GM13976 (cell line): ENCODE measurements around the gene TAS1R1.

Experiments
- DNase-seq: peaks from one replicate; pipeline ENCODE4 v3.0.0; 2012; ENCODE audit warnings: low spot score
- in situ Hi-C: fragments of 300-500 bp; cut with MboI; formaldehyde crosslinking; loops from one replicate; pipeline ENCODE4 v1.12.0; 2022; ENCODE audit warnings: low sequenced_read_pairs, mixed read lengths, inconsistent platforms; ENCODE audit not compliant: unreplicated experiment
- TF ChIP-seq, protein P1 (sequence below): IDR thresholded peaks from 2 replicates; pipeline ENCODE4 v1.5.1; 2012; ENCODE audit warnings: borderline replicate concordance, mild to moderate bottlenecking; ENCODE audit not compliant: insufficient read depth; ENCODE audit errors: extremely low read depth, missing control alignments, control extremely low read depth

TAS1R1 gene

DNA sequence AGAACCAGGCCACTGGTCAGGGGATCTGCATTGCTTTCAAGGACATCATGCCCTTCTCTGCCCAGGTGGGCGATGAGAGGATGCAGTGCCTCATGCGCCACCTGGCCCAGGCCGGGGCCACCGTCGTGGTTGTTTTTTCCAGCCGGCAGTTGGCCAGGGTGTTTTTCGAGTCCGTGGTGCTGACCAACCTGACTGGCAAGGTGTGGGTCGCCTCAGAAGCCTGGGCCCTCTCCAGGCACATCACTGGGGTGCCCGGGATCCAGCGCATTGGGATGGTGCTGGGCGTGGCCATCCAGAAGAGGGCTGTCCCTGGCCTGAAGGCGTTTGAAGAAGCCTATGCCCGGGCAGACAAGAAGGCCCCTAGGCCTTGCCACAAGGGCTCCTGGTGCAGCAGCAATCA, 19.7 kb downstream of the TAS1R1 start:
- DNase-seq, result no peak
- TF ChIP-seq, protein P1, sequence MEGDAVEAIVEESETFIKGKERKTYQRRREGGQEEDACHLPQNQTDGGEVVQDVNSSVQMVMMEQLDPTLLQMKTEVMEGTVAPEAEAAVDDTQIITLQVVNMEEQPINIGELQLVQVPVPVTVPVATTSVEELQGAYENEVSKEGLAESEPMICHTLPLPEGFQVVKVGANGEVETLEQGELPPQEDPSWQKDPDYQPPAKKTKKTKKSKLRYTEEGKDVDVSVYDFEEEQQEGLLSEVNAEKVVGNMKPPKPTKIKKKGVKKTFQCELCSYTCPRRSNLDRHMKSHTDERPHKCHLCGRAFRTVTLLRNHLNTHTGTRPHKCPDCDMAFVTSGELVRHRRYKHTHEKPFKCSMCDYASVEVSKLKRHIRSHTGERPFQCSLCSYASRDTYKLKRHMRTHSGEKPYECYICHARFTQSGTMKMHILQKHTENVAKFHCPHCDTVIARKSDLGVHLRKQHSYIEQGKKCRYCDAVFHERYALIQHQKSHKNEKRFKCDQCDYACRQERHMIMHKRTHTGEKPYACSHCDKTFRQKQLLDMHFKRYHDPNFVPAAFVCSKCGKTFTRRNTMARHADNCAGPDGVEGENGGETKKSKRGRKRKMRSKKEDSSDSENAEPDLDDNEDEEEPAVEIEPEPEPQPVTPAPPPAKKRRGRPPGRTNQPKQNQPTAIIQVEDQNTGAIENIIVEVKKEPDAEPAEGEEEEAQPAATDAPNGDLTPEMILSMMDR, result no peak
- in situ Hi-C loops, result no loop called here

GRCh38 chr1:6577831-6578525, 22.9 kb downstream of the TAS1R1 start:
- TF ChIP-seq, protein P1, result no peak
- no peak for DNase-seq
- in situ Hi-C loops, result no loop called here

DNA sequence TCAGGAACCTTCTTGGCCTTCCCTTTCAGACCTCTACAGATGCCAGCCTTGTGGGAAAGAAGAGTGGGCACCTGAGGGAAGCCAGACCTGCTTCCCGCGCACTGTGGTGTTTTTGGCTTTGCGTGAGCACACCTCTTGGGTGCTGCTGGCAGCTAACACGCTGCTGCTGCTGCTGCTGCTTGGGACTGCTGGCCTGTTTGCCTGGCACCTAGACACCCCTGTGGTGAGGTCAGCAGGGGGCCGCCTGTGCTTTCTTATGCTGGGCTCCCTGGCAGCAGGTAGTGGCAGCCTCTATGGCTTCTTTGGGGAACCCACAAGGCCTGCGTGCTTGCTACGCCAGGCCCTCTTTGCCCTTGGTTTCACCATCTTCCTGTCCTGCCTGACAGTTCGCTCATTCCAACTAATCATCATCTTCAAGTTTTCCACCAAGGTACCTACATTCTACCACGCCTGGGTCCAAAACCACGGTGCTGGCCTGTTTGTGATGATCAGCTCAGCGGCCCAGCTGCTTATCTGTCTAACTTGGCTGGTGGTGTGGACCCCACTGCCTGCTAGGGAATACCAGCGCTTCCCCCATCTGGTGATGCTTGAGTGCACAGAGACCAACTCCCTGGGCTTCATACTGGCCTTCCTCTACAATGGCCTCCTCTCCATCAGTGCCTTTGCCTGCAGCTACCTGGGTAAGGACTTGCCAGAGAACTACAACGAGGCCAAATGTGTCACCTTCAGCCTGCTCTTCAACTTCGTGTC, 23.7 kb downstream of the TAS1R1 start:
- in situ Hi-C loops, result no loop called here
- no peak for DNase-seq
- TF ChIP-seq, protein P1, result no peak

GRCh38 chr1:6579374-6580118, 24.4 kb downstream of the TAS1R1 start, which contains the start of gene ZBTB48:
ZBTB48 (plus strand) TSS chr1:6579994; CDS start chr1:6580610, 616 bp downstream.
- peak; percentile 100 for DNase-seq
- TF ChIP-seq, protein P1, result no peak
- in situ Hi-C loops, result no loop called here

DNA sequence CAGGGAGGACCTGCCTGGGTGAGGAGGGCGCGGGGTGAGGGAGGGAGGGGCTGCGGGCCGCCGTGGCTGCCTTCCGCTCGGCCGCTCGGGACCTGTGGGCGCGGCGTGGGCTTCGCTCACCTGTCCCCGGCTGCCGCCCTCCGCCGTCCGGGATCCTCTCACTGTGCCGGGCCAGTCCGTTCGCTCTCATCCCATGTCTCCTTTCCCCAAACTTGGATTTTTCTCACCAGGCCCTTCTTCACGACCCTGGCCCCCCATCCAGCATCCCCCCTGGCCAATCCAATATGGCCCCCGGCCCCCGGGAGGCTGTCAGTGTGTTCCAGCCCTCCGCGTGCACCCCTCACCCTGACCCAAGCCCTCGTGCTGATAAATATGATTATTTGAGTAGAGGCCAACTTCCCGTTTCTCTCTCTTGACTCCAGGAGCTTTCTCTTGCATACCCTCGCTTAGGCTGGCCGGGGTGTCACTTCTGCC, 25.0 kb downstream of the TAS1R1 start:
- in situ Hi-C loops, result no loop called here
- TF ChIP-seq, protein P1, result no peak
- no peak for DNase-seq
